Tibial nerve (tissue), 3 donors: ENCODE results near the gene CROCC2.

ENCODE experiments used
- POLR2A ChIP-seq, 2 donors: fragments of 450-650 bp; IDR thresholded peaks; one replicate each; pipeline ENCODE4 v1.6.1; 2017; ENCODE audit warnings: antibody characterized with exemption in 2 of 2, mild to moderate bottlenecking in 2 of 2, moderate library complexity in 2 of 2
- TF ChIP-seq, protein P1 (sequence below), 5 experiments: fragments of 200-600 bp in 3 of 5; fragments of 450-650 bp in 2 of 5; sonication (generic) in 3 of 5; IDR thresholded peaks; one replicate each; pipeline ENCODE4 v1.5.1; 2016 to 2019; ENCODE audit warnings: antibody characterized with exemption in 5 of 5, mild to moderate bottlenecking in 3 of 5, moderate library complexity in 2 of 5

DNA sequence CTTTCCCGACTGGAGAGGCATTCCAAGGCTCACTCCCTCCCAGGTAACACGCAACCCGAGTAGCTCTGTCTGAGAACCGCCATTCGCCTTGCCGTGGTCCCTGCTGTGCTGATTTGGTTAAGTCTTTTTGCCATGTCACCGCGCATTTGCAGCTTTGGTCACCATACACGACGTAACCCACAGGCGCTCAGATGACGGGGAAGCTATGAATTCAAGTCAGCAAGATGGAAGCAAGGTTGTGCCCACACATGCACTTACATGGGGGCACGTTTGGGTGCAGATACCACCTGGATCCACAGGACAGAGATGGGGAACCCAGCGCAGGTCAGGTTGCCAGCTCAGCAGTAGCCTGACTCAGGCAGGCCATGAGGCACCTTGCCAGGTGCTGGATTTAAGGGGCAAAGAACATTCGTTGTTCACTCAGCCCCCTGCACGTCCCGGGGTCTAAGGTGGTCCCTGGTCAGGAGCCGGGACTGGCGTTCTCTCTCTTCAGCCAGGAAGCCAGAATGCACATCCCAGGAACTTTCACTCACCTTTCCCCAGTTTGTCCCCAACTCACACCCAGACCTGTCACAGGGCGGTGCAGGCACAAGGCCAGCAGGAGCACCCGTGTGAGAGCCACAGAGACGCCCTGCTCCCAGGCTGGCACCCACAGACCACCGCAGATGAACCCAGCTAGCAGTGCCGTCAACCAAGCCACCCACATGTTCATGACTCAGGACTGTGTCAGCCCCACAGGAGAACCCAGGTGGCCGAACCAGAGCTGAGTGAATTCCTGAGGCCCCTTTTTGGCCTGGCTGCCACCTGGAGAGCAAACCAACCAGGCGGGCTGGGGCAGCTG is 112.1 kb downstream of the CROCC2 start:
- TF ChIP-seq, protein P1, sequence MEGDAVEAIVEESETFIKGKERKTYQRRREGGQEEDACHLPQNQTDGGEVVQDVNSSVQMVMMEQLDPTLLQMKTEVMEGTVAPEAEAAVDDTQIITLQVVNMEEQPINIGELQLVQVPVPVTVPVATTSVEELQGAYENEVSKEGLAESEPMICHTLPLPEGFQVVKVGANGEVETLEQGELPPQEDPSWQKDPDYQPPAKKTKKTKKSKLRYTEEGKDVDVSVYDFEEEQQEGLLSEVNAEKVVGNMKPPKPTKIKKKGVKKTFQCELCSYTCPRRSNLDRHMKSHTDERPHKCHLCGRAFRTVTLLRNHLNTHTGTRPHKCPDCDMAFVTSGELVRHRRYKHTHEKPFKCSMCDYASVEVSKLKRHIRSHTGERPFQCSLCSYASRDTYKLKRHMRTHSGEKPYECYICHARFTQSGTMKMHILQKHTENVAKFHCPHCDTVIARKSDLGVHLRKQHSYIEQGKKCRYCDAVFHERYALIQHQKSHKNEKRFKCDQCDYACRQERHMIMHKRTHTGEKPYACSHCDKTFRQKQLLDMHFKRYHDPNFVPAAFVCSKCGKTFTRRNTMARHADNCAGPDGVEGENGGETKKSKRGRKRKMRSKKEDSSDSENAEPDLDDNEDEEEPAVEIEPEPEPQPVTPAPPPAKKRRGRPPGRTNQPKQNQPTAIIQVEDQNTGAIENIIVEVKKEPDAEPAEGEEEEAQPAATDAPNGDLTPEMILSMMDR (IDR thresholded peaks at IDR 0.05): no peak
- TF ChIP-seq POLR2A (IDR thresholded peaks at IDR 0.05): no peak
